Skin epidermis (tissue), 12 donors: Measurements from ENCODE around the gene ROPN1.
"Not testable (repeated sequence)": the region's sequence is repeated elsewhere in the genome, so short reads cannot be mapped to it uniquely, and the experiment has no call there.

Experiments
- H3K27ac ChIP-seq, 21 experiments: fragments of 200-600 bp; sonication (generic) in 11 of 21; one replicate each; pipeline ENCODE4 v1.5.0; 2020; ENCODE audit warnings: mild to moderate bottlenecking in 3 of 21, inconsistent platforms in 2 of 21, moderate library complexity in 2 of 21
- H3K4me3 ChIP-seq, 7 experiments: fragments of 200-600 bp; sonication (generic) in 2 of 7; one replicate each; pipeline ENCODE4 v1.5.0; 2020; ENCODE audit warnings: inconsistent platforms in 2 of 7, mild to moderate bottlenecking in 2 of 7, moderate library complexity in 1 of 7

Gene ROPN1

GRCh38 chr3:124002405-124003079 lies 10.6 kb upstream of the ROPN1 start:
- not testable (repeated sequence) for H3K27ac ChIP-seq, H3K4me3 ChIP-seq

DNA sequence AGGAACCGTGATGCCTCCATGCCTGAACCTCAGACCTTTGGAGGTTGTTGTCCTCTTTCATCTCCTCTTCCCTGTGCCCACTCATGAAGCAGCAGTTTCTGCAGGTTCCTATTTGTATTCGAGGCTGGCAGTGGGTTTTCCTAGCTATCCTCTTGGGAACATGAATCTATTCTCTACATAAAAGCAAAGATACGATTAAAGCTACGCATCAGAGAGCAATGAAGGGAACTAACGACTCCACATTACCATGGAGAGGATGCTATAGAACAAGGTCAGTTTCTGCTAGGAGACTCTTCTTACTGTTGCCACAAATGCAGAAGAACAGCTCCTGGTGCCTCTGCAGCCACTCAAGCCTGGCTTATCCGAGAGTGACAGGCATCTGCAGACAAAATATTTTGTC lies 9.4 kb upstream of the ROPN1 start:
- not testable (repeated sequence) for H3K27ac ChIP-seq, H3K4me3 ChIP-seq

DNA sequence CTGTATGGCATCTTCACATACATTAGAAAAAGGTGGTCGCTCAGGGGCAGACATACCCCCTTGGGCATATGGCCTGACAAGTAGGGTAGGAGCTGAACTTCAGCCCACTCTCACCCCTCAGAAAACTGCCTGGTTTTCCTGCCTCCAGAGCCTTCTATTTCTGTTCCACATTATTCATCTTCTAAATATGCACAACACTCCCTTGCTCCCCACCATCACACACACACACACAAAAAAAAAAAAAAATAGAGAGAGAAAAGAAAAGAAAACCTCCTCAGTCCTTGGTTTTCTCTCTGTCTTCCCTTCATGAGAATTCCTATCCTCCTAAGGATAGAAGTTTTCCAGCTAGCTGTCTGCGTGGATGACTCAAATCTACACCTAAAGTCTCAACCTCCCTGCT lies 5.6 kb upstream of the ROPN1 start:
- Histone ChIP-seq H3K27ac (no peak overlapping the region), H3K4me3 (no peak overlapping the region)

DNA sequence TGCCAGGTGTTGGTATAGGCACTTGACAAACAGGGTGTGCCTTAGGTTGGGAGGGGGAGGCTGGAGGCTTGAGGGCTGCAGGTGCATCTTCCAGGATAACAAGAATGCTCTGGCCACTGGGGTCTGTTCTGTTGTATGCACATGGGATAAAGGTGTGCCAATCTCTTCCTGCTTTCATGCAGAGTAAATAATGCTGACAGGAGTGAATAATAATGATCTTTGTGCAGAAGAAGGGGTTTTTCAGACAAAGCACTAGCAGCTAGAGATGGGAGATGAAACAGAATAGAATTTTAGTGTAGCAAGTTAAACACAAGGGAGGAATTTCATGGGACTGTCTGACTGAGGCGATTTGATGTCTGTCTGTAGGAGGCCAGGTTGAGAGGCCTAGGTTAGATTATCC lies 1.9 kb upstream of the ROPN1 start:
- H3K4me3 ChIP-seq, result no peak overlapping the region

GRCh38 chr3:123986427-123986826 lies 5.5 kb downstream of the ROPN1 start:
- no peak overlapping the region for H3K4me3 ChIP-seq
- H3K27ac ChIP-seq, result no peak overlapping the region

More for the DNA sequence above, 1.9 kb upstream of the ROPN1 start:
- no peak overlapping the region for H3K27ac ChIP-seq

DNA sequence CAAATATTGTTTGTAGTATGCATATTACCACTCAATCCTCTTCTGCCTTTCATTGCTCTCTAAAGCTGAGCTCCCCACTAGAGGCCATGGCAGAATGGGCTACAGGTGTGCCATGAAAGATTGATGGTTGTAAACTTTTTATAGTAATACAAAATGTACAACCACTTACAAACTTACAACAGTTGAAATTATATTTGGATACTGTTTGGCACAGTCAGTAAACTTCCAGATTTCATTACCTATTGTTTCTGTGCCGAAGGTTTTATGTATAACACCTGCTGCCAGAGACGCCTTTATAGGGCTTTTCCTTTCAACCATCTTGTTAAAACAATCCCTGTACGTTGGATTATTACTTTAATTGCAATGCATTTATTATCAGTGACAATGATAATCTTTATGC lies 7.0 kb downstream of the ROPN1 start:
- no peak overlapping the region for H3K27ac ChIP-seq
- H3K4me3 ChIP-seq, result no peak overlapping the region

DNA sequence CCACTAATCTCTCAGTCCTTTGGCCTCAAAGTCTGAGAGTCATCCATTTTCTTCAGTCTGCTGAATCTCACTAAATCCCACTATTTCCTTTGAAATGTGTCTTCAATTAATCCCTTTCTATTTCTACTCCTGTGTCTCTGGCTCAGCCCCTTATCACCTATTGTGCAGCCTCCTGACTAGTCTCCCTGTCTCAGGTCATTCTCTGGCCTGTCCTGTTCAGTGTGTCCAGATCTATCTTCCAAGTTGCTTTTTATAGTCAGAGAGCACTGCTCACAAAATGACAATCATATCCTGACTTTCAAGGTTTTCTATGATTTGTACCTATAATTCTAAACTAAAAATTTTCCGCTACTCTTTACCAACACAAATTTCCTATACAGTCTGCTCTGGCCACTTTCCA lies 7.6 kb downstream of the ROPN1 start:
- Histone ChIP-seq H3K4me3 (no peak overlapping the region), H3K27ac (no peak overlapping the region)

DNA sequence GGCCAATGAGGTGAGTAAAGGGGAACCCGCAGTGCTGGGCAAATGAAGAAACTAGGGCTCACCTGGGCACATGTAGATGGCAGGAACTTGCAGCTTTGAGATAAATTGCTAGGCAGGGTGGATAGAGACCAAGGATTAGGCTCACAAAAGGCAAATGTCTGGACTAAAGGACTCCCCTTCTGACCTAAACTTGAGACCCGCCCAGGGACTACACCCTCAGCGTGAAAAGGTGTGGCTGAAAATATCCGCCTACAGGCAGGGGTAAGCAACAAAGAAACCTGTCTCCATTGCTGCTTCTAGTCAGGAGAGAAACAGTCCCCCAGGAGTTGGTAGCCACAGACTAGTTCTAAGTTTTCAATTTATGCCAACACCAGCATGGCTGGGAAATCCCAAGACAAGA lies 10.6 kb downstream of the ROPN1 start:
- not testable (repeated sequence) for H3K27ac ChIP-seq, H3K4me3 ChIP-seq

- Histone ChIP-seq H3K4me3 (no peak overlapping the region), H3K27ac (no peak overlapping the region)
Measured at GRCh38 chr3:123980539-123980938, 11.4 kb downstream of the ROPN1 start.

GRCh38 chr3:123979525-123980501 lies 12.1 kb downstream of the ROPN1 start:
- H3K4me3 ChIP-seq, result peak overlapping the region in 1 of 7 experiments; percentile 23
- not testable (repeated sequence) for H3K27ac ChIP-seq

DNA sequence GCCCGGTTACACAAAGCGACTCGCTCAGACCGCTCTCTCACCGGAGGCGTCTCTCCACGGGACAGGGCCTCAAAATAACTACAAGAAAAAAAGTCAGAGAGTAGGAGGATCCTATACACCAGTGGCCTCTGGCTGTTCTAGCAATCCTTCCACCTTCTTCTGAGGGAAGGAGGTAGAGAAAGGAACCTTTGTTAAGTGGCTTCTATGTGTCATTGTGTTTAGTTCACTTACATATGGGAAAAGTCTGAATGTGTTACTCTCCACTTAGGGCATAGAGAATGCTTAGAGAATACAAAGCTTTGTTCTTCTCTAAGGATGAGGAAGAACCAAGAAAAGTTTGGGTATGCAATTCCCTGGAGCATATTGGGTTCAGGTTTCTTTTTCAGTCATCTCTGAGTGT lies 15.0 kb downstream of the ROPN1 start:
- H3K4me3 ChIP-seq, H3K27ac ChIP-seq: not testable (repeated sequence)

GRCh38 chr3:123976181-123976898 lies 15.6 kb downstream of the ROPN1 start:
- not testable (repeated sequence) for H3K27ac ChIP-seq

DNA sequence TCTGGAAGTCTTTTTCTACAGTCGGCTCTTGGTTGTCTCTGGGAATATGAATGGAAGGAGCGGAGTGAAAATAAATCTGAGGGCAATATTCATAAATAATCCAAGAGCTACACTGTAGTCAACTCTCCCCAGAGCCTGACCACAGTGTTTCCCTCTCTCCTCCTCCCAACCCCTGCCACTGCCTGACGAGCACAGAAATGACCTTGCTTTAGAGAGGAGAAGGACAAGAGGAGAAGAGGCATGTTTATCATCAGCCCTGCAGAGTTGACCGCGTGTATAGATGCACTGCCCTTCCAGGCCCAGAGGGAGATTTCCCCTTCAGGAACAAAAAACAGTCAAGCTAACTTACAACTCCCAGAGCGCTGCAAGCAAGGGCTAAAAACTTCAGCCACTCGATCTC lies 16.9 kb downstream of the ROPN1 start:
- not testable (repeated sequence) for H3K27ac ChIP-seq, H3K4me3 ChIP-seq

More at GRCh38 chr3:123976181-123976898, 15.6 kb downstream of the ROPN1 start:
- H3K4me3 ChIP-seq, result not testable (repeated sequence)

- Histone ChIP-seq H3K27ac (no peak overlapping the region), H3K4me3 (no peak overlapping the region)
Measured at GRCh38 chr3:123971406-123971805, 20.5 kb downstream of the ROPN1 start.

- not testable (repeated sequence) for H3K27ac ChIP-seq, H3K4me3 ChIP-seq
Measured at GRCh38 chr3:123967260-123967659, 24.7 kb downstream of the ROPN1 start.

DNA sequence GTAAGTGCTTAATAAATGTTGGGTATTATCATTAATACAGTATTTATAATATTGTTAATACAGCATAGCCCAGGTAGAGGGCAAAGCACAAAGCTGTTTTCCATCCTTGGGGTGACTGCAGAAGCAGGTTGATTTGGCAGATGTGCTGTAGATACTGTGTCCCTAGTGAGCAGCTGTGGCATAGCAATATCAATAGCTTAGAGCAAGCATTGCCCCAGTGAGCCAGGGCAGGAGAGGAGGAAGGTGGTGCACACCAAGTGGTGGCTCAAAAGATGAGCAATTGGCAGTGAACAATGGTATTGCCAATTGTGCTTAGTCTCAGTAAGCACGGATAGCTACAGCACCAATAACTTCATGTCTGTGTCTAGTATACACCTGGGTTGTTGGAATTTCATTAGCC lies 25.1 kb downstream of the ROPN1 start:
- H3K27ac ChIP-seq, H3K4me3 ChIP-seq: not testable (repeated sequence)

- H3K4me3 ChIP-seq, H3K27ac ChIP-seq: not testable (repeated sequence)
Measured at GRCh38 chr3:123964793-123965192, 27.1 kb downstream of the ROPN1 start.

DNA sequence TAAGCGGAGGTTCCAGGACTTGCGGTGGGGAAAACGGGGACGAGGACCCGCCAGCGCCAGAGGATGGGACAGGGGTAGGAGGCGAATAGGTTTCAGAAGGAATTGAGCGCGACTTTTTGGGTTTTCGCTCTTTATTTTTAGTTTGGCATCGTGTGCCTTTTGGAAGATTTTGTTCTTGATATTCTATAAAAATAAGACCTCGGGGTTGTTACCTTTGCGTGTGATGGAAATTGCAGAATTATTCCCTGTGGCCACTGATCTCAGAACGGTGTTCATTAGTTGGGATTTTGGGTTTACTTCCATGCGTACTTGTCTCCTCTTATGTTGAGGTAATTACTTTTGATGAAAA lies 30.4 kb downstream of the ROPN1 start:
- peak overlapping the region in 20 of 21 experiments; percentile 7 to 88 (median 81) for H3K27ac ChIP-seq
- peak overlapping the region; percentile 54 to 88 (median 68) for H3K4me3 ChIP-seq

GRCh38 chr3:123960781-123961507 lies 31.0 kb downstream of the ROPN1 start, which contains the start of gene CCDC14:
CCDC14 (minus strand) TSS chr3:123961229; CDS start chr3:123961173, 56 bp downstream.
- Histone ChIP-seq H3K27ac (peak within 1 kb of the TSS; percentile 7 to 88 (median 81)), H3K4me3 (peak within 1 kb of the TSS; percentile 54 to 88 (median 68))

DNA sequence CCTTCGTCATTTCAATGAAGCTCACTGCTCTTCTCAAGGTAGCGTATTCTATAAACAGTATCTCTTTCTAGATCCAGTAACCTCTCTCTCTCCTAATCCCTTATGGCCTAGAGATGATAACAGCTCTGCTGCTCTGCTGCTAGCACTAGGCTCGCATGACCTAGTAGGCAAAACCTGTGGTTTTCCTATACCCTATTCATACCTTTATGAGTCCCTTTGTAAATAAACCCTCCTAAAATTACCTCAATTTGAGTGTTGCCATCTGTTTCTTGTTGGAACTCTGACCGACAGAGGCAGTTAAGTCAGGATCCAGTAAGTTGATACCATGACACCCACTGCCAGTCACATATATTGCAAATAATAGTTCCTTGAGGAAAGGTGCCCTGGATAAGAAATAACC lies 38.2 kb downstream of the ROPN1 start:
- H3K27ac ChIP-seq, result no peak overlapping the region

More for the DNA sequence above, 38.2 kb downstream of the ROPN1 start:
- H3K4me3 ChIP-seq, result no peak overlapping the region
